DOHH2 (cell line): Measurements from ENCODE around the gene TMEM271.

Experiments
- H3F3A ChIP-seq: fragments of 200-600 bp; sonication (generic), shearing (Covaris generic); 2 replicates; pipeline ENCODE4 v1.6.0; 2016; ENCODE audit warnings: antibody characterized with exemption, mild to moderate bottlenecking; ENCODE audit not compliant: control insufficient read depth, insufficient read depth
- H3K27ac ChIP-seq: fragments of 200-600 bp; sonication (generic); 2 replicates; pipeline ENCODE4 v1.5.1; 2014; ENCODE audit warnings: low read depth, mild to moderate bottlenecking, low read length, moderate library complexity
- H3K27me3 ChIP-seq: fragments of 200-600 bp; sonication (generic); 2 replicates; pipeline ENCODE4 v1.6.1; 2014; ENCODE audit warnings: mild to moderate bottlenecking, low read length, mixed read lengths; ENCODE audit not compliant: control insufficient read depth
- H3K36me3 ChIP-seq: fragments of 200-600 bp; sonication (generic); 2 replicates; pipeline ENCODE4 v1.6.1; 2014; ENCODE audit warnings: mild to moderate bottlenecking, low read length, moderate library complexity, mixed read lengths; ENCODE audit not compliant: control insufficient read depth
- H3K4me1 ChIP-seq: fragments of 200-600 bp; sonication (generic); 2 replicates; pipeline ENCODE4 v1.6.1; 2014; ENCODE audit warnings: mild to moderate bottlenecking, low read length, mixed read lengths; ENCODE audit not compliant: control insufficient read depth
- H3K4me2 ChIP-seq: fragments of 200-600 bp; sonication (generic); 2 replicates; pipeline ENCODE4 v1.6.0; 2014; ENCODE audit warnings: mild to moderate bottlenecking, low read length, moderate library complexity
- H3K4me3 ChIP-seq: fragments of 200-600 bp; sonication (generic); 2 replicates; pipeline ENCODE4 v1.5.1; 2014; ENCODE audit warnings: mild to moderate bottlenecking, low read length, mixed read lengths
- H3K79me2 ChIP-seq: fragments of 200-600 bp; sonication (generic); 2 replicates; pipeline ENCODE4 v1.6.1; 2014; ENCODE audit warnings: mild to moderate bottlenecking, low read length, mixed read lengths; ENCODE audit not compliant: control insufficient read depth
- H3K9me2 ChIP-seq: fragments of 200-600 bp; sonication (generic); replicated peaks from 2 replicates; pipeline ENCODE4 v1.6.1; 2014; ENCODE audit warnings: mild to moderate bottlenecking, low read length, mixed read lengths; ENCODE audit not compliant: control insufficient read depth
- H3K9me3 ChIP-seq: fragments of 200-600 bp; sonication (generic); 2 replicates; pipeline ENCODE4 v1.6.1; 2014; ENCODE audit warnings: antibody characterized with exemption, low read length, mixed read lengths; ENCODE audit not compliant: control insufficient read depth, insufficient read depth
- H4K20me1 ChIP-seq: fragments of 200-600 bp; sonication (generic); 2 replicates; pipeline ENCODE4 v1.6.0; 2014; ENCODE audit warnings: low read depth, mild to moderate bottlenecking, antibody characterized with exemption, low read length, moderate library complexity; ENCODE audit not compliant: control insufficient read depth, insufficient read depth
- EZH2phosphoT487 ChIP-seq: fragments of 200-600 bp; sonication (generic); IDR thresholded peaks from 2 replicates; pipeline ENCODE4 v1.6.1; 2017; ENCODE audit warnings: borderline replicate concordance, mild to moderate bottlenecking, antibody characterized with exemption, low read length, moderate library complexity, mixed read lengths
- TF ChIP-seq, protein P1 (sequence below): fragments of 200-600 bp; sonication (generic); IDR thresholded peaks from one replicate; pipeline ENCODE4 v1.5.1; 2014; ENCODE audit warnings: antibody characterized with exemption, mild to moderate bottlenecking, low read depth, low read length; ENCODE audit not compliant: poor library complexity, severe bottlenecking

The TMEM271 gene

GRCh38 chr4:617644-618641 lies 41.8 kb upstream of the TMEM271 start:
- no peaks in the 10 kb centered on the region for H3K27me3 ChIP-seq
- no peaks in the 10 kb centered on the region for H3K36me3 ChIP-seq
- H3K4me2 ChIP-seq, result no peak overlapping the region

DNA sequence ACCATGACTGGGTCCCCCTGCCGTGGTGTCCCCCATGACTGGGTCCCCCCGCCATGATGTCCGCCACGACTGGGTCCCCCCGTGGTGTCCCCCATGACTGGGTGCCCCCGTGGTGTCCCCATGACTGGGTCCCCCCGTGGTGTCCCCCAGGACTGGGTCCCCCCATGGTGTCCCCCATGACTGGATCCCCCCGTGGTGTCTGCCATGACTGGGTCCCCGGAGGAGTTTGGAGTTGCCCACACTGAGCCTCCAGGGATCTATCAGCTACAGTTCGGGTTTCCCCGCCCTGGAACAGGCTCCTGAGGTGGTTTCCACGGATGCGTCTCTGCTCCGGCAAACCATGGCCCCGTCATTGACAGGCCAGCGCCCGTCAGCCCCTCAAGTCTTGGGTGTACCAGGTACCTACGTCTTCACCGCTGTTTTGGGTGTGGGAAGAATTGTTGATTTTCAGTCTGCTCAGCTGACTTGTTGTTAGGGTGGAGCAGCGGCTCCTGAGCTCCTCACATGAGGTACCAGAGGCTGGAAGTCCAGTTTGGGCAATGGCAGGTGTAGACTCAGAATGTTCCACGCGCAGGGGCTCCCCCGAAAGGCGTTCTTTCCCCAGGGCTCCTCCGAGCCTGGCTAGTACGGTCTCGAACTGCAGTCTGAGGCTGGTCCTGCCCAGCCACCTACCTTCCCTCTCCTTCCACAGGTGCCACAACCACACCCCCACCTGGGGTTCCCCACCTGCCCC lies 41.0 kb upstream of the TMEM271 start:
- Histone ChIP-seq H3K9me3 (peaks cover 2% of the 10 kb centered on the region; the same call in 1 of the 2 replicates), H3F3A (no peaks in the 10 kb centered on the region), H3K4me2 (no peak overlapping the region), H3K4me3 (no peak overlapping the region), H3K79me2 (no peaks in the 10 kb centered on the region), H3K27ac (no peak overlapping the region), H4K20me1 (no peaks in the 10 kb centered on the region), H3K4me1 (no peaks in the 10 kb centered on the region), H3K36me3 (no peaks in the 10 kb centered on the region), H3K9me2 (no peaks in the 10 kb centered on the region), H3K27me3 (no peaks in the 10 kb centered on the region)
- TF ChIP-seq EZH2phosphoT487, result no peak

More at GRCh38 chr4:617644-618641, 41.8 kb upstream of the TMEM271 start:
- H3K27ac ChIP-seq, result no peak overlapping the region
- no peaks in the 10 kb centered on the region for H3K9me2 ChIP-seq
- no peaks in the 10 kb centered on the region for H3F3A ChIP-seq
- no peak overlapping the region for H3K4me3 ChIP-seq
- peaks cover 11% of the 10 kb centered on the region; the same call in 1 of the 2 replicates for H3K9me3 ChIP-seq
- no peaks in the 10 kb centered on the region for H3K79me2 ChIP-seq
- no peaks in the 10 kb centered on the region for H3K4me1 ChIP-seq
- TF ChIP-seq, protein P1, sequence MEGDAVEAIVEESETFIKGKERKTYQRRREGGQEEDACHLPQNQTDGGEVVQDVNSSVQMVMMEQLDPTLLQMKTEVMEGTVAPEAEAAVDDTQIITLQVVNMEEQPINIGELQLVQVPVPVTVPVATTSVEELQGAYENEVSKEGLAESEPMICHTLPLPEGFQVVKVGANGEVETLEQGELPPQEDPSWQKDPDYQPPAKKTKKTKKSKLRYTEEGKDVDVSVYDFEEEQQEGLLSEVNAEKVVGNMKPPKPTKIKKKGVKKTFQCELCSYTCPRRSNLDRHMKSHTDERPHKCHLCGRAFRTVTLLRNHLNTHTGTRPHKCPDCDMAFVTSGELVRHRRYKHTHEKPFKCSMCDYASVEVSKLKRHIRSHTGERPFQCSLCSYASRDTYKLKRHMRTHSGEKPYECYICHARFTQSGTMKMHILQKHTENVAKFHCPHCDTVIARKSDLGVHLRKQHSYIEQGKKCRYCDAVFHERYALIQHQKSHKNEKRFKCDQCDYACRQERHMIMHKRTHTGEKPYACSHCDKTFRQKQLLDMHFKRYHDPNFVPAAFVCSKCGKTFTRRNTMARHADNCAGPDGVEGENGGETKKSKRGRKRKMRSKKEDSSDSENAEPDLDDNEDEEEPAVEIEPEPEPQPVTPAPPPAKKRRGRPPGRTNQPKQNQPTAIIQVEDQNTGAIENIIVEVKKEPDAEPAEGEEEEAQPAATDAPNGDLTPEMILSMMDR, result no peak
- no peak for TF ChIP-seq EZH2phosphoT487
- no peaks in the 10 kb centered on the region for H4K20me1 ChIP-seq

GRCh38 chr4:616091-616490 lies 40.0 kb upstream of the TMEM271 start:
- H3K4me3 ChIP-seq, result no peak overlapping the region
- no peaks in the 10 kb centered on the region; the same call in 1 of the 2 replicates for H3K9me3 ChIP-seq
- H3K9me2 ChIP-seq, result no peaks in the 10 kb centered on the region
- H3K4me1 ChIP-seq, result no peaks in the 10 kb centered on the region
- no peaks in the 10 kb centered on the region for H3K27me3 ChIP-seq
- TF ChIP-seq, protein P1, result no peak
- no peak for TF ChIP-seq EZH2phosphoT487
- H3K79me2 ChIP-seq, result no peaks in the 10 kb centered on the region
- no peak overlapping the region for H3K27ac ChIP-seq
- H4K20me1 ChIP-seq, result no peaks in the 10 kb centered on the region
- no peaks in the 10 kb centered on the region for H3F3A ChIP-seq
- no peak overlapping the region for H3K4me2 ChIP-seq
- H3K36me3 ChIP-seq, result no peaks in the 10 kb centered on the region
